CMK (cell line): ENCODE measurements around the gene EXOC3L2.

ENCODE experiments used
- DNase-seq: peaks from one replicate; pipeline ENCODE4 v3.0.0-alpha.2; 2010; ENCODE audit warnings: low read depth

The EXOC3L2 gene

GRCh38 chr19:45179072-45179891 lies 65.9 kb downstream of the EXOC3L2 start:
- no peak for DNase-seq

GRCh38 chr19:45178262-45179071 lies 66.7 kb downstream of the EXOC3L2 start, which contains the start of gene BLOC1S3:
TSS of gene BLOC1S3 (plus strand) at chr19:45178784. CDS start at chr19:45179297, 513 bp downstream.
- DNase-seq: peak; percentile 100

GRCh38 chr19:45177817-45178261 lies 67.4 kb downstream of the EXOC3L2 start, which contains the start of gene TRAPPC6A:
TSS of gene TRAPPC6A (minus strand) at chr19:45178237. CDS start at chr19:45178218, 19 bp downstream.
- DNase-seq: no peak

- no peak for DNase-seq
These were observed 69.5 kb downstream of the EXOC3L2 start for GRCh38 chr19:45175515-45176345.

- DNase-seq: no peak
These were observed 71.4 kb downstream of the EXOC3L2 start for GRCh38 chr19:45173816-45174215.

GRCh38 chr19:45172611-45173208 lies 72.5 kb downstream of the EXOC3L2 start:
- no peak for DNase-seq

GRCh38 chr19:45172173-45172572 lies 73.0 kb downstream of the EXOC3L2 start:
- no peak for DNase-seq

GRCh38 chr19:45171211-45171623 lies 74.0 kb downstream of the EXOC3L2 start:
- no peak for DNase-seq

GRCh38 chr19:45170146-45171106 lies 74.8 kb downstream of the EXOC3L2 start:
- no peak for DNase-seq

GRCh38 chr19:45169602-45170001 lies 75.6 kb downstream of the EXOC3L2 start:
- no peak for DNase-seq

- no peak for DNase-seq
These were observed 76.3 kb downstream of the EXOC3L2 start for GRCh38 chr19:45168767-45169351.

GRCh38 chr19:45166723-45167252 lies 78.4 kb downstream of the EXOC3L2 start:
- DNase-seq: no peak

GRCh38 chr19:45164577-45165335 lies 80.5 kb downstream of the EXOC3L2 start:
- DNase-seq: peak; percentile 96

GRCh38 chr19:45163751-45164460 lies 81.3 kb downstream of the EXOC3L2 start:
- no peak for DNase-seq

GRCh38 chr19:45163156-45163555 lies 82.1 kb downstream of the EXOC3L2 start:
- DNase-seq: no peak

GRCh38 chr19:45162608-45163143 lies 82.5 kb downstream of the EXOC3L2 start:
- no peak for DNase-seq
